Measurements from ENCODE around the gene WDFY2.

The WDFY2 gene

GRCh38 chr13:51802631-51803418 lies 218.6 kb downstream of the WDFY2 start:
- peak overlapping the region; percentile 82 for H3K4me3 ChIP-seq (ENCODE audit: low read length)
- no peak for TF ChIP-seq CTCF (conservative IDR thresholded peaks at IDR 0.05; ENCODE audit: low read length)
- DNase-seq (ENCODE audit: low read depth): no peak

GRCh38 chr13:51803422-51804294 lies 219.4 kb downstream of the WDFY2 start, which contains the start of gene DHRS12:
Gene DHRS12 (minus strand): TSS chr13:51804163. CDS start chr13:51799659, 4,504 bp downstream.
- H3K4me3 ChIP-seq (ENCODE audit: low read length): peak within 1 kb of the TSS; percentile 82

GRCh38 chr13:51804295-51805172 lies 220.3 kb downstream of the WDFY2 start:
- peak overlapping the region; percentile 82 for H3K4me3 ChIP-seq (ENCODE audit: low read length)
- DNase-seq (ENCODE audit: low read depth): no peak
- no peak for TF ChIP-seq CTCF (conservative IDR thresholded peaks at IDR 0.05; ENCODE audit: low read length)

More at GRCh38 chr13:51803422-51804294, 219.4 kb downstream of the WDFY2 start, which contains the start of gene DHRS12:
- no peak; the same call in 1 of the 2 replicates for TF ChIP-seq CTCF (conservative IDR thresholded peaks at IDR 0.05; ENCODE audit: low read length)
- DNase-seq (ENCODE audit: low read depth): peak; percentile 80

- no peak for DNase-seq (ENCODE audit: low read depth)
- TF ChIP-seq CTCF (conservative IDR thresholded peaks at IDR 0.05; ENCODE audit: low read length): no peak
- H3K4me3 ChIP-seq (ENCODE audit: low read length): no peak overlapping the region
Observed at GRCh38 chr13:51805313-51805712, 221.1 kb downstream of the WDFY2 start.

- no peak for TF ChIP-seq CTCF (conservative IDR thresholded peaks at IDR 0.05; ENCODE audit: low read length)
- H3K4me3 ChIP-seq (ENCODE audit: low read length): no peak overlapping the region
- no peak for DNase-seq (ENCODE audit: low read depth)
Observed at GRCh38 chr13:51805925-51806324, 221.7 kb downstream of the WDFY2 start.

- peak; percentile 34 for DNase-seq (ENCODE audit: low read depth)
- H3K4me3 ChIP-seq (ENCODE audit: low read length): no peak overlapping the region
- TF ChIP-seq CTCF (conservative IDR thresholded peaks at IDR 0.05; ENCODE audit: low read length): no peak
Observed at GRCh38 chr13:51806566-51806965, 222.3 kb downstream of the WDFY2 start.

Data from AG10803 (cell line).